GM18519 (cell line): ENCODE measurements around the gene CASP1.
"Not testable (repeated sequence)": the region's sequence is repeated elsewhere in the genome, so short reads cannot be mapped to it uniquely, and the experiment has no call there.

Source experiments
- ATAC-seq: cut with Tn5 transposase; IDR thresholded peaks from one replicate; pipeline ENCODE4 v1.9.1; 2021; ENCODE audit warnings: mild to moderate bottlenecking, moderate library complexity; ENCODE audit not compliant: unreplicated experiment, low FRiP score

Gene CASP1

GRCh38 chr11:105046898-105047579 is 12.1 kb upstream of the CASP1 start:
- no peak for ATAC-seq

- ATAC-seq, result no peak
Observed at GRCh38 chr11:105045676-105046296, 10.8 kb upstream of the CASP1 start.

- ATAC-seq, result peak; percentile 99
Observed at GRCh38 chr11:105044557-105045524, 9.9 kb upstream of the CASP1 start, which contains the start of gene CARD16. Gene CARD16, minus strand, starts transcription at chr11:105045335. Its CDS starts 38 bp downstream, at chr11:105045297.

GRCh38 chr11:105042178-105042577 is 7.2 kb upstream of the CASP1 start:
- ATAC-seq, result no peak

GRCh38 chr11:105040703-105041102 is 5.8 kb upstream of the CASP1 start:
- ATAC-seq, result no peak

GRCh38 chr11:105034388-105034787 is 556 bp downstream of the CASP1 start:
- not testable (repeated sequence) for ATAC-seq

- ATAC-seq, result no peak
Observed at GRCh38 chr11:105033781-105034180, 1.2 kb downstream of the CASP1 start.

GRCh38 chr11:105033343-105033742 is 1.6 kb downstream of the CASP1 start:
- ATAC-seq, result no peak

GRCh38 chr11:105032495-105032894 is 2.4 kb downstream of the CASP1 start:
- no peak for ATAC-seq

GRCh38 chr11:105027678-105028077 is 7.3 kb downstream of the CASP1 start:
- ATAC-seq, result no peak

GRCh38 chr11:105024394-105024793 is 10.6 kb downstream of the CASP1 start:
- no peak for ATAC-seq

- no peak for ATAC-seq
Observed at GRCh38 chr11:105023003-105023402, 11.9 kb downstream of the CASP1 start, which contains the start of gene CASP5. Gene CASP5, minus strand, starts transcription at chr11:105023168. Its CDS starts 32 bp downstream, at chr11:105023136.

- no peak for ATAC-seq
Observed at GRCh38 chr11:105022527-105022926, 12.4 kb downstream of the CASP1 start.

GRCh38 chr11:105007463-105007862 is 27.5 kb downstream of the CASP1 start:
- ATAC-seq, result no peak

- ATAC-seq, result no peak
Observed at GRCh38 chr11:105005451-105005845, 29.5 kb downstream of the CASP1 start.

GRCh38 chr11:105004021-105004420 is 30.9 kb downstream of the CASP1 start:
- ATAC-seq, result no peak

GRCh38 chr11:105003151-105003550 is 31.8 kb downstream of the CASP1 start:
- no peak for ATAC-seq

- ATAC-seq, result peak; percentile 90
Observed at GRCh38 chr11:105000797-105001196, 34.1 kb downstream of the CASP1 start.

- no peak for ATAC-seq
Observed at GRCh38 chr11:105000167-105000566, 34.8 kb downstream of the CASP1 start.

- ATAC-seq, result no peak
Observed at GRCh38 chr11:104999721-105000120, 35.2 kb downstream of the CASP1 start.

GRCh38 chr11:104997288-104997687 is 37.7 kb downstream of the CASP1 start:
- no peak for ATAC-seq
